Measurements from ENCODE around the gene RBM28. TPM values are rescaled to one million over a fixed set of nuclear protein-coding genes. Genes with fewer than 3 reads are reported as not detected.
"Not testable (repeated sequence)": the region's sequence is repeated elsewhere in the genome, so short reads cannot be mapped to it uniquely, and the experiment has no call there.

Gene RBM28
- total RNA-seq, 1 donor from 2014 or later, result 23.8 TPM

DNA sequence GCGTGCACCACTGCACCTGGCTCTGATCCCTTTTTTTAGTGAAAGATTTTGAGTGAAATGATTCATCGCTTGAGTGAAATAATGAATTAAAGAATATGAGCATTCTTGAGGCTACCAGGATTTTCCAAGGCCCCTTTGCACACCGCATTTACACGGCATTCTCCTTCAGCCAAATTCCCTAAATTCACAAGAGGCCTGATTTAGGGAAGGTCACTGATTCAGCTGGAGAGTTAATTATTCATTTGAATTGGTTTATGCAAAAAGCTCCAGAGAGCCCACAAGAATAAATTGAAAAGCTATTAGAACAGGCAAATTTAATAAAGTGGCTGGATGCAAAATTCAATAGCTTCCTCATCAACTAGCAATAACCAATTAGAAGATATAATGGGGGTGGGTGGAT, 56.2 kb downstream of the RBM28 start:
- no peak for DNase-seq (ENCODE audit: low spot score in 2 of 2)
- intact Hi-C loops (cut with DNase I), result no loop called here
- TF ChIP-seq, protein P1, sequence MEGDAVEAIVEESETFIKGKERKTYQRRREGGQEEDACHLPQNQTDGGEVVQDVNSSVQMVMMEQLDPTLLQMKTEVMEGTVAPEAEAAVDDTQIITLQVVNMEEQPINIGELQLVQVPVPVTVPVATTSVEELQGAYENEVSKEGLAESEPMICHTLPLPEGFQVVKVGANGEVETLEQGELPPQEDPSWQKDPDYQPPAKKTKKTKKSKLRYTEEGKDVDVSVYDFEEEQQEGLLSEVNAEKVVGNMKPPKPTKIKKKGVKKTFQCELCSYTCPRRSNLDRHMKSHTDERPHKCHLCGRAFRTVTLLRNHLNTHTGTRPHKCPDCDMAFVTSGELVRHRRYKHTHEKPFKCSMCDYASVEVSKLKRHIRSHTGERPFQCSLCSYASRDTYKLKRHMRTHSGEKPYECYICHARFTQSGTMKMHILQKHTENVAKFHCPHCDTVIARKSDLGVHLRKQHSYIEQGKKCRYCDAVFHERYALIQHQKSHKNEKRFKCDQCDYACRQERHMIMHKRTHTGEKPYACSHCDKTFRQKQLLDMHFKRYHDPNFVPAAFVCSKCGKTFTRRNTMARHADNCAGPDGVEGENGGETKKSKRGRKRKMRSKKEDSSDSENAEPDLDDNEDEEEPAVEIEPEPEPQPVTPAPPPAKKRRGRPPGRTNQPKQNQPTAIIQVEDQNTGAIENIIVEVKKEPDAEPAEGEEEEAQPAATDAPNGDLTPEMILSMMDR (IDR thresholded peaks at IDR 0.05), result no peak
- Histone ChIP-seq H3K4me1 (no peaks in the 10 kb centered on the region), H3K27ac (no peak overlapping the region), H3K36me3 (no peaks in the 10 kb centered on the region), H3K9me3 (no peaks in the 10 kb centered on the region), H3K27me3 (no peaks in the 10 kb centered on the region), H3K4me3 (no peak overlapping the region)

GRCh38 chr7:128284102-128284501, 59.6 kb downstream of the RBM28 start:
- Histone ChIP-seq H3K36me3 (no peaks in the 10 kb centered on the region), H3K27ac (no peak overlapping the region), H3K4me1 (no peaks in the 10 kb centered on the region), H3K9me3 (peaks cover 0 to 8% of the 10 kb centered on the region in 2 donors), H3K4me3 (no peak overlapping the region), H3K27me3 (no peaks in the 10 kb centered on the region)
- TF ChIP-seq, protein P1 (IDR thresholded peaks at IDR 0.05), result no peak
- intact Hi-C loops (cut with DNase I), result no loop called here
- DNase-seq (ENCODE audit: low spot score in 2 of 2), result no peak

GRCh38 chr7:128281605-128282380, 61.9 kb downstream of the RBM28 start:
- Histone ChIP-seq H3K27me3 (no peaks in the 10 kb centered on the region), H3K4me3 (no peak overlapping the region), H3K9me3 (peaks cover 0 to 8% of the 10 kb centered on the region in 2 donors), H3K4me1 (no peaks in the 10 kb centered on the region), H3K36me3 (no peaks in the 10 kb centered on the region), H3K27ac (no peak overlapping the region)
- intact Hi-C loops (cut with DNase I), result no loop called here
- no peak for DNase-seq (ENCODE audit: low spot score in 2 of 2)
- TF ChIP-seq, protein P1 (IDR thresholded peaks at IDR 0.05), result no peak

- H3K27me3 ChIP-seq; H3K4me3 ChIP-seq; DNase-seq (ENCODE audit: low spot score in 2 of 2); H3K4me1 ChIP-seq; H3K27ac ChIP-seq; H3K9me3 ChIP-seq; H3K36me3 ChIP-seq; intact Hi-C loops (cut with DNase I): not testable (repeated sequence)
Observed at GRCh38 chr7:128280451-128280850, 63.3 kb downstream of the RBM28 start.

GRCh38 chr7:128279124-128279713, 64.5 kb downstream of the RBM28 start:
- no peaks in the 10 kb centered on the region for H3K27me3 ChIP-seq
- H3K27ac ChIP-seq, result no peak overlapping the region
- intact Hi-C loops (cut with DNase I), result no loop called here
- no peaks in the 10 kb centered on the region for H3K36me3 ChIP-seq
- no peak overlapping the region for H3K4me3 ChIP-seq
- H3K9me3 ChIP-seq, result peaks cover 0 to 8% of the 10 kb centered on the region in 2 donors
- TF ChIP-seq, protein P1 (IDR thresholded peaks at IDR 0.05), result no peak
- DNase-seq (ENCODE audit: low spot score in 2 of 2), result no peak
- no peaks in the 10 kb centered on the region for H3K4me1 ChIP-seq

- no peak for DNase-seq (ENCODE audit: low spot score in 2 of 2)
- TF ChIP-seq, protein P1 (IDR thresholded peaks at IDR 0.05), result no peak
- Histone ChIP-seq H3K4me3 (no peak overlapping the region), H3K9me3 (peaks cover 0 to 8% of the 10 kb centered on the region in 2 donors), H3K27me3 (no peaks in the 10 kb centered on the region), H3K36me3 (no peaks in the 10 kb centered on the region), H3K27ac (no peak overlapping the region), H3K4me1 (no peaks in the 10 kb centered on the region)
- intact Hi-C loops (cut with DNase I), result no loop called here
Observed at GRCh38 chr7:128278366-128278765, 65.3 kb downstream of the RBM28 start.
